NCI-H2029 (cell line): Measurements from ENCODE around the gene PLXNB3.
"Not testable (repeated sequence)": the region's sequence is repeated elsewhere in the genome, so short reads cannot be mapped to it uniquely, and the experiment has no call there.

ENCODE experiments used
- DNase-seq: peaks from one replicate; lab custom pipeline; 2025; lab: John Stamatoyannopoulos, UW

Gene PLXNB3

GRCh38 chrX:153732401-153732800 is 31.6 kb upstream of the PLXNB3 start:
- no peak for DNase-seq

GRCh38 chrX:153733651-153734240 is 30.3 kb upstream of the PLXNB3 start:
- DNase-seq: no peak

GRCh38 chrX:153734871-153735270 is 29.2 kb upstream of the PLXNB3 start:
- DNase-seq: no peak

GRCh38 chrX:153735274-153735673 is 28.8 kb upstream of the PLXNB3 start:
- no peak for DNase-seq

GRCh38 chrX:153736071-153736820 is 27.8 kb upstream of the PLXNB3 start:
- no peak for DNase-seq

GRCh38 chrX:153736871-153737441 is 27.1 kb upstream of the PLXNB3 start:
- DNase-seq: no peak

GRCh38 chrX:153738056-153738605 is 25.9 kb upstream of the PLXNB3 start:
- no peak for DNase-seq

- DNase-seq: no peak
These were observed 24.1 kb upstream of the PLXNB3 start for GRCh38 chrX:153739754-153740486.

- DNase-seq: no peak
These were observed 23.3 kb upstream of the PLXNB3 start for GRCh38 chrX:153740631-153741222.

GRCh38 chrX:153741446-153741845 is 22.6 kb upstream of the PLXNB3 start:
- no peak for DNase-seq

GRCh38 chrX:153742111-153742510 is 21.9 kb upstream of the PLXNB3 start:
- DNase-seq: not testable (repeated sequence)

- DNase-seq: not testable (repeated sequence)
These were observed 21.1 kb upstream of the PLXNB3 start for GRCh38 chrX:153742796-153743467.

- peak; percentile 50 for DNase-seq
These were observed 20.4 kb upstream of the PLXNB3 start for GRCh38 chrX:153743468-153744209.

GRCh38 chrX:153744210-153745066 is 19.6 kb upstream of the PLXNB3 start:
- no peak for DNase-seq

GRCh38 chrX:153745067-153745433 is 19.0 kb upstream of the PLXNB3 start:
- not testable (repeated sequence) for DNase-seq

- DNase-seq: no peak
These were observed 17.7 kb upstream of the PLXNB3 start for GRCh38 chrX:153746359-153746758.

- DNase-seq: not testable (repeated sequence)
These were observed 17.1 kb upstream of the PLXNB3 start for GRCh38 chrX:153746991-153747390.

GRCh38 chrX:153749017-153749416 is 15.0 kb upstream of the PLXNB3 start:
- not testable (repeated sequence) for DNase-seq

- no peak for DNase-seq
These were observed 13.8 kb upstream of the PLXNB3 start for GRCh38 chrX:153750127-153750774.
